Measurements from ENCODE around the gene ANKRD55.

DNA sequence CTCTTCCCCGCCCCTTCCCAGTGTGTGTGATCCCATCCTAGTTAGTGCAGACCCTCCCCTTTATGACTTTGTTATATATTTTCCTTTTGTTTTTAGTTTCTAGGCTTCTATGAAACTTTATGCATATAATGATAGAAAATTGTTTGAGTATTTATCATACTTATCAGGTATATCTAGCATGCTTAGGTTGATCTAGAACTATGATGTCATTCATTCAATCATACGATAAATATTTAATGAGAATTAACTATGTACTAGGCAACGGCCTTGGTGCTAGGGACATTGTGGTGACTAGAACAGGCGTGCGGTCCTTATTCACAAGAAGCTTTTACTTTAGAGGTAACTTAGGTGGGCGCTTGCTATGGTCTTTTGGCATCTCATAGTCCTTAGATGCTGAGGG is 13.6 kb upstream of the ANKRD55 start:
- TF ChIP-seq EP300 (IDR thresholded peaks at IDR 0.05): no peak
- TF ChIP-seq, protein P1, sequence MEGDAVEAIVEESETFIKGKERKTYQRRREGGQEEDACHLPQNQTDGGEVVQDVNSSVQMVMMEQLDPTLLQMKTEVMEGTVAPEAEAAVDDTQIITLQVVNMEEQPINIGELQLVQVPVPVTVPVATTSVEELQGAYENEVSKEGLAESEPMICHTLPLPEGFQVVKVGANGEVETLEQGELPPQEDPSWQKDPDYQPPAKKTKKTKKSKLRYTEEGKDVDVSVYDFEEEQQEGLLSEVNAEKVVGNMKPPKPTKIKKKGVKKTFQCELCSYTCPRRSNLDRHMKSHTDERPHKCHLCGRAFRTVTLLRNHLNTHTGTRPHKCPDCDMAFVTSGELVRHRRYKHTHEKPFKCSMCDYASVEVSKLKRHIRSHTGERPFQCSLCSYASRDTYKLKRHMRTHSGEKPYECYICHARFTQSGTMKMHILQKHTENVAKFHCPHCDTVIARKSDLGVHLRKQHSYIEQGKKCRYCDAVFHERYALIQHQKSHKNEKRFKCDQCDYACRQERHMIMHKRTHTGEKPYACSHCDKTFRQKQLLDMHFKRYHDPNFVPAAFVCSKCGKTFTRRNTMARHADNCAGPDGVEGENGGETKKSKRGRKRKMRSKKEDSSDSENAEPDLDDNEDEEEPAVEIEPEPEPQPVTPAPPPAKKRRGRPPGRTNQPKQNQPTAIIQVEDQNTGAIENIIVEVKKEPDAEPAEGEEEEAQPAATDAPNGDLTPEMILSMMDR (IDR thresholded peaks at IDR 0.05): no peak
